Measurements from ENCODE around the gene PRKCE. TPM values are rescaled to one million over a fixed set of nuclear protein-coding genes. Genes with fewer than 3 reads are reported as not detected.

Gene PRKCE
- total RNA-seq, 1 experiment from 2014 or later, result 14.0 TPM

GRCh38 chr2:45891719-45892424 is 240.4 kb downstream of the PRKCE start:
- DNase-seq (ENCODE audit: low read depth, low spot score) (no peak), ATAC-seq (no peak)
- POLR2A ChIA-PET, result no interaction called here

DNA sequence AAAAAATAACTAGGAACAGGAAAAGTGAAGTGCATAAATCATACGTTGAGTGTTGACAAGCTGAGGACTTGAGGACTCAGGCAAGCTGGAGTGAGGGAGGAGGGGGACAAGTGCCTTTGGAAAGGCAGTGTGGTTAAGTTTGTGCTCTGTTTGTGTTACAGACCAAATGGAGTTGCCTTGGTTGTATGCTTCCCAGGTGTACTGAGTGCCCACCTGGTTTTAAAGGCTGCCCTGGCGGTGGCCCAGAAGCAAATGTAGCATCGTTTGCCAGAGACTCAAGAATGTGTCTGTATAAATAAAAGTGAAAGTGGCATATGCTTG is 240.9 kb downstream of the PRKCE start:
- no peak for ATAC-seq
- no peaks in the 10 kb centered on the region for H3K27me3 ChIP-seq (ENCODE audit: control insufficient read depth, insufficient read depth, low read length)
- ChIA-PET CTCF (no interaction called here), POLR2A (no interaction called here)
- no peaks in the 10 kb centered on the region for H3K4me1 ChIP-seq (ENCODE audit: control insufficient read depth, insufficient read depth, low read length)
- DNase-seq (ENCODE audit: low read depth, low spot score), result no peak
- intact Hi-C loops (cut with micrococcal nuclease; ENCODE audit: unreplicated experiment), result no loop called here
- in situ Hi-C loops (cut with HindIII; ENCODE audit: low pct_unique_long_range_greater_than_20kb, low sequenced_read_pairs), result no loop called here
- no peak overlapping the region for H3K4me3 ChIP-seq (ENCODE audit: low read depth in 2 of 2, low read length in 2 of 2)
- no TSS peak for BruUV-seq (replicated peaks)
- H3K9me3 ChIP-seq (ENCODE audit: control insufficient read depth, insufficient read depth, low read depth, low read length), result no peaks in the 10 kb centered on the region
- no peak for TF ChIP-seq SIN3A (IDR thresholded peaks at IDR 0.05; ENCODE audit: borderline replicate concordance, insufficient read depth, low read depth, low read length)
- no peak for TF ChIP-seq TCF7L2 (IDR thresholded peaks at IDR 0.05; ENCODE audit: low read depth, low read length)
- no peak for TF ChIP-seq POLR2AphosphoS5 (IDR thresholded peaks at IDR 0.05; ENCODE audit: low read depth, low read length)
- TF ChIP-seq, protein P1, sequence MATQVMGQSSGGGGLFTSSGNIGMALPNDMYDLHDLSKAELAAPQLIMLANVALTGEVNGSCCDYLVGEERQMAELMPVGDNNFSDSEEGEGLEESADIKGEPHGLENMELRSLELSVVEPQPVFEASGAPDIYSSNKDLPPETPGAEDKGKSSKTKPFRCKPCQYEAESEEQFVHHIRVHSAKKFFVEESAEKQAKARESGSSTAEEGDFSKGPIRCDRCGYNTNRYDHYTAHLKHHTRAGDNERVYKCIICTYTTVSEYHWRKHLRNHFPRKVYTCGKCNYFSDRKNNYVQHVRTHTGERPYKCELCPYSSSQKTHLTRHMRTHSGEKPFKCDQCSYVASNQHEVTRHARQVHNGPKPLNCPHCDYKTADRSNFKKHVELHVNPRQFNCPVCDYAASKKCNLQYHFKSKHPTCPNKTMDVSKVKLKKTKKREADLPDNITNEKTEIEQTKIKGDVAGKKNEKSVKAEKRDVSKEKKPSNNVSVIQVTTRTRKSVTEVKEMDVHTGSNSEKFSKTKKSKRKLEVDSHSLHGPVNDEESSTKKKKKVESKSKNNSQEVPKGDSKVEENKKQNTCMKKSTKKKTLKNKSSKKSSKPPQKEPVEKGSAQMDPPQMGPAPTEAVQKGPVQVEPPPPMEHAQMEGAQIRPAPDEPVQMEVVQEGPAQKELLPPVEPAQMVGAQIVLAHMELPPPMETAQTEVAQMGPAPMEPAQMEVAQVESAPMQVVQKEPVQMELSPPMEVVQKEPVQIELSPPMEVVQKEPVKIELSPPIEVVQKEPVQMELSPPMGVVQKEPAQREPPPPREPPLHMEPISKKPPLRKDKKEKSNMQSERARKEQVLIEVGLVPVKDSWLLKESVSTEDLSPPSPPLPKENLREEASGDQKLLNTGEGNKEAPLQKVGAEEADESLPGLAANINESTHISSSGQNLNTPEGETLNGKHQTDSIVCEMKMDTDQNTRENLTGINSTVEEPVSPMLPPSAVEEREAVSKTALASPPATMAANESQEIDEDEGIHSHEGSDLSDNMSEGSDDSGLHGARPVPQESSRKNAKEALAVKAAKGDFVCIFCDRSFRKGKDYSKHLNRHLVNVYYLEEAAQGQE (IDR thresholded peaks at IDR 0.05; ENCODE audit: insufficient read depth in 1 of 2, low read depth in 2 of 2, low read length in 1 of 2), result no peak
- TF ChIP-seq, protein P2, sequence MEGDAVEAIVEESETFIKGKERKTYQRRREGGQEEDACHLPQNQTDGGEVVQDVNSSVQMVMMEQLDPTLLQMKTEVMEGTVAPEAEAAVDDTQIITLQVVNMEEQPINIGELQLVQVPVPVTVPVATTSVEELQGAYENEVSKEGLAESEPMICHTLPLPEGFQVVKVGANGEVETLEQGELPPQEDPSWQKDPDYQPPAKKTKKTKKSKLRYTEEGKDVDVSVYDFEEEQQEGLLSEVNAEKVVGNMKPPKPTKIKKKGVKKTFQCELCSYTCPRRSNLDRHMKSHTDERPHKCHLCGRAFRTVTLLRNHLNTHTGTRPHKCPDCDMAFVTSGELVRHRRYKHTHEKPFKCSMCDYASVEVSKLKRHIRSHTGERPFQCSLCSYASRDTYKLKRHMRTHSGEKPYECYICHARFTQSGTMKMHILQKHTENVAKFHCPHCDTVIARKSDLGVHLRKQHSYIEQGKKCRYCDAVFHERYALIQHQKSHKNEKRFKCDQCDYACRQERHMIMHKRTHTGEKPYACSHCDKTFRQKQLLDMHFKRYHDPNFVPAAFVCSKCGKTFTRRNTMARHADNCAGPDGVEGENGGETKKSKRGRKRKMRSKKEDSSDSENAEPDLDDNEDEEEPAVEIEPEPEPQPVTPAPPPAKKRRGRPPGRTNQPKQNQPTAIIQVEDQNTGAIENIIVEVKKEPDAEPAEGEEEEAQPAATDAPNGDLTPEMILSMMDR (IDR thresholded peaks at IDR 0.05), result no peak
- no peaks in the 10 kb centered on the region for H3K36me3 ChIP-seq (ENCODE audit: control insufficient read depth, insufficient read depth, low read length)
- no peak overlapping the region for H3K27ac ChIP-seq (ENCODE audit: low read length)

More at GRCh38 chr2:45891719-45892424, 240.4 kb downstream of the PRKCE start:
- intact Hi-C loops (cut with micrococcal nuclease; ENCODE audit: unreplicated experiment) (no loop called here), in situ Hi-C loops (cut with HindIII; ENCODE audit: low pct_unique_long_range_greater_than_20kb, low sequenced_read_pairs) (no loop called here)
- H3K27me3 ChIP-seq (ENCODE audit: control insufficient read depth, insufficient read depth, low read length), result no peaks in the 10 kb centered on the region
- no peak overlapping the region for H3K27ac ChIP-seq (ENCODE audit: low read length)
- TF ChIP-seq, protein P2 (IDR thresholded peaks at IDR 0.05), result no peak
- TF ChIP-seq POLR2AphosphoS5 (IDR thresholded peaks at IDR 0.05; ENCODE audit: low read depth, low read length) (no peak), TCF7L2 (IDR thresholded peaks at IDR 0.05; ENCODE audit: low read depth, low read length) (no peak), SIN3A (IDR thresholded peaks at IDR 0.05; ENCODE audit: borderline replicate concordance, insufficient read depth, low read depth, low read length) (no peak)
- TF ChIP-seq, protein P1 (IDR thresholded peaks at IDR 0.05; ENCODE audit: insufficient read depth in 1 of 2, low read depth in 2 of 2, low read length in 1 of 2), result no peak
- no peaks in the 10 kb centered on the region for H3K36me3 ChIP-seq (ENCODE audit: control insufficient read depth, insufficient read depth, low read length)
- no peak overlapping the region for H3K4me3 ChIP-seq (ENCODE audit: low read depth in 2 of 2, low read length in 2 of 2)
- no peaks in the 10 kb centered on the region for H3K4me1 ChIP-seq (ENCODE audit: control insufficient read depth, insufficient read depth, low read length)
- H3K9me3 ChIP-seq (ENCODE audit: control insufficient read depth, insufficient read depth, low read depth, low read length), result no peaks in the 10 kb centered on the region
- BruUV-seq (replicated peaks), result no TSS peak
- CTCF ChIA-PET, result no interaction called here
